Suppressor macrophage (primary cell): ENCODE results near the gene PARM1.
A peak's percentile ranks its signal among the peaks of the same experiment; 100 is the strongest.

ENCODE experiments used
- DNase-seq, 4 experiments: peaks; one replicate each; pipeline ENCODE4 v3.0.0-alpha.2; 2020 to 2022
- total RNA-seq, 17 experiments: gene quantifications; one replicate each; lab custom pipeline; 2026; ENCODE audit warnings: mixed read lengths in 6 of 17, inconsistent platforms in 3 of 17; lab: John Stamatoyannopoulos, UW

Gene PARM1
- 0.06 to 2.1 (median 0.37) reads per million in 17 experiments for total RNA-seq

GRCh38 chr4:74932832-74933561 lies at the start of gene PARM1:
PARM1 (plus strand) TSS chr4:74933116; CDS start chr4:74933328, 212 bp downstream.
- peak; percentile 77 to 89 (median 81) for DNase-seq

DNA sequence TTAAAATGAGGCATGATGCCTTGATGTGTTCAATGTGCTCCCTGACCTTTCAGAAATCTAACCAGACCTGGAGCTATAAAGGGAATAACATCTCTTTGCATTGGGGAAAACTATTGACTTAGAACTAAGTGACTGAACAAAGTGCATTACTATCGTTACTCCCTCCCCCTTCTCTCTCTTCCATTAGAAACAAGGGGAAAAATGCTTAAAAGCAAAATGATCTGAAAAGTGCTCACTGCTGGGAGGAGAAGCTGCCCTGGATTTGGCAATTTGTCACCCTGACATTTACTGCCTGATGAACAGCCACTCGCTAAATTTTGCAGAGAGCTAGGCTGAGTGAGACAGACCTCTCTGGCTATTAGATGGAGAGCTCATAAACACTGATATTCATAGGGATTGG lies 48.6 kb upstream of the PARM1 start:
- no peak for DNase-seq

- no peak for DNase-seq
Observed at GRCh38 chr4:74886484-74886883, 46.4 kb upstream of the PARM1 start.

- no peak for DNase-seq
Observed at GRCh38 chr4:74890341-74890740, 42.6 kb upstream of the PARM1 start.

GRCh38 chr4:74891037-74891436 lies 41.9 kb upstream of the PARM1 start:
- DNase-seq: no peak

DNA sequence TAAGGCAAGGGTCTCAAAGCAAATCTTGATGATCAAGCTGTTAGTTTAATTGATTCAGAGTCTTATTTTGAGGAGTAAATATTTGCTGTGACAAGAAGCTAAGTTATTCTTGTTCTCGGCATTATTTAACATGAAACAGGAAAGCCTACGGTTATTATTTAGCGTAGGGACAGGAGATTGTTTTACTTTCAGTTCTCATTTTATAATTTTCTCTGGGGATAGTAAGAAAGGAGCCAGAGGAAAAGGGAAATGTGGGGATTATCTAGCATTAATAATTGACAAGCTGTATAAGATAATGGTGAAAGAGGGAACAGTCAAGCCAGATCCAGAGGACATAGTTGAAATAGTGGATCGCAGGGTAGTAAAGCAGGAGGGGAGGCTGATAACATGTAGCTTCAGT lies 39.7 kb upstream of the PARM1 start:
- no peak for DNase-seq

GRCh38 chr4:74896595-74896994 lies 36.3 kb upstream of the PARM1 start:
- no peak for DNase-seq

GRCh38 chr4:74897386-74897785 lies 35.5 kb upstream of the PARM1 start:
- DNase-seq: no peak

DNA sequence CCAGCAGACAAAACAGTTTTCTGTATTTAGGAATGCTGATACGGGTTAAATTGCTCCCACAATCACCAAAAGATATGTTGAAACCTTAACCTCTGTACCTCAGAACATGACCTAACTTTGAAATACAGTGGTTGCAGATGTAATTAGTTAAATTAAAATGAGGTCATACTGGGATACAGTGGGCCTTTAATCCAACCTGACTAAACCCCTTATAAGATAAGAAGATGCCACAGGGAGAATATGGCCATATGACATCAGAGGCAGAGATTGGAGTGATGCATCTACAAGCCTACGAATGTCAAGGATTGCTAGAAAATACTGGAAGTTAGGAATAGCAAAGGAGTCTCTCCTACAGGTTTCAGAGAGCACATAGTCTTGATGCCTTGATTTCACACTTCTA lies 32.1 kb upstream of the PARM1 start:
- DNase-seq: no peak

- DNase-seq: no peak
Observed at GRCh38 chr4:74904509-74905065, 28.3 kb upstream of the PARM1 start.

GRCh38 chr4:74906771-74907170 lies 26.1 kb upstream of the PARM1 start:
- DNase-seq: no peak

GRCh38 chr4:74919783-74920182 lies 13.1 kb upstream of the PARM1 start:
- DNase-seq: no peak

- DNase-seq: no peak
Observed at GRCh38 chr4:74920704-74921103, 12.2 kb upstream of the PARM1 start.

- no peak for DNase-seq
Observed at GRCh38 chr4:74921490-74921889, 11.4 kb upstream of the PARM1 start.

GRCh38 chr4:74926007-74926406 lies 6.9 kb upstream of the PARM1 start:
- DNase-seq: no peak

DNA sequence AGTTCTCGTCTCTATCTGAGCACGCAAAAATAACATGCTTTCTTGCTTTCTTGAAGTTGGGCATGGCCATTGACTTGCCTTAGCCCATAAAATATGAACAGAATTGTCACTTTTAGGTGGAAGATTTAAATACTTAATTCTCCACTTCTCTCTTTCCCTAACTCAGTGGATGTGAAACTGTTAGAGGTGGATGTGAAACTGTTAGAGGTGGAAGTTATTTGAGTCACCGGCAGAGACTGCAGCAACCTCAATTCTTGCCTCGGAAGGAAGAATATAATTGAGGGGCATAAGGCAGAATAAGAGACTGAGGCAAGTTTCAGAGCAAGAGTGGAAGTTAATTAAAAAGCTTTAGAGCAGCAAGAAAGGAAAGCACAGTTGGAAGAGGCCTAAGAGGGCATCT lies 2.8 kb upstream of the PARM1 start:
- peak in 2 of 4 experiments; percentile 2 to 30 for DNase-seq

DNA sequence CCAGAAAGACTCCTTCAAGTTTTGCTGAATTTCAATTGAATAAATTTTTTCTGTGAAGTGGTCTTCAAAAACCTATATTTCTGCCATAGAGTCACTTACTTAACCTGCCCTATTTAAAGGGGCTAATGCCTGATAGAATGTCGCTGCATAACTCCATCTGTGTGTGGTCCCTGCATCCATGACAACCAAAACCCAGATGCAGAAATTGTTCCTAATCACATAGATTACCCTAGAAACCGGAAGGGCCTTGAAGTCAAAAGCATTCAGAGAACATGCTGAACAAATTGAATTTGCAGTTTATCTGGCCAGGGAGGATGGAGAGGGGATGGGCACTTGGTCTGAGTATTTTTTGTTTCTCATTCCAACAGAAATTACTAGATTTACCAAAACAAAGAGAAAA lies 1.5 kb upstream of the PARM1 start:
- no peak for DNase-seq

DNA sequence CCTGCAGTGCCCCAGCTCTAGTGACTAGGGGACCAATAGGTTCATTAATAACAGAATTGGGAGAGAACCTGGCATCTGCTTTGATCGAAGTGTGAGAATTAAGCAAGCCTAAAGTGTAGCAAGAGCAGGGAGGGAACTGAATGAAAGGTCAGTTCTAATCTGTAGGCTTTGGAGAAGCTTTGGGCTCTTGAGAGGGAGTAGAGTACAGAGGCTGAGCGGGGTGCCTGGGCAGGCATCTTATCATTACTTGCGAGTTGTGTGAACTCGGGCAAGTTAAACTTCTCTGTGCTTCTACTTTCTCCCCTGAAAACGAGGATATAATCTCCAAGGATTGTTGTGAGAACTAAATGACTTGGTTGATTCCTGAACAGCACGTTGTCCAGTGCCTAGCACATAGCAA lies 906 bp upstream of the PARM1 start:
- peak in 1 of 4 experiments; percentile 9 for DNase-seq

DNA sequence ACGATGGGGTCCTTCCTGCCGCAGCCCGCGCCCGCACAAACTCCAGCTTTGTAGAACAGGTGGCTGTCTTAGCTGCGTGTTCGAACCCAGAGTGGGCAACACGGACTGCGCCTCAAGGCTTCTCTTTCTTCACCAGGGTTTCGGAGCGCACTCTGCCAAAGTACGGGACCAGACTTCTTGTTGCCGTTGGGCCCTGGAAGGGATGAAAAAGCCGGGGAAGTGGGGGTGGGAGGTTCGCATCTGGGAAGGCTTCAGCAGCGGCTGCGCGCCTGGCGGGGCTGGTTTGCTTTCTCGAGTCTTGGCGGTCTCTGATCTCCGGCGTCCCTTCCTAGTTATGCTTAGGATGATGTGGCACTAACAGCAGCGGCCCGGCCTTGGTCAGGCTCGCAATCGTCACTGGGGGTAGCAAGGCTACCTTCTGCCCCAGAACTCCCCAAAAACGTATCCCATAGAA lies 673 bp downstream of the PARM1 start:
- DNase-seq: peak in 3 of 4 experiments; percentile 5 to 6 (median 6)

- DNase-seq: peak in 2 of 4 experiments; percentile 11 to 24
Observed at GRCh38 chr4:74934016-74934831, 1.3 kb downstream of the PARM1 start.

GRCh38 chr4:74934888-74935287 lies 2.0 kb downstream of the PARM1 start:
- DNase-seq: no peak

DNA sequence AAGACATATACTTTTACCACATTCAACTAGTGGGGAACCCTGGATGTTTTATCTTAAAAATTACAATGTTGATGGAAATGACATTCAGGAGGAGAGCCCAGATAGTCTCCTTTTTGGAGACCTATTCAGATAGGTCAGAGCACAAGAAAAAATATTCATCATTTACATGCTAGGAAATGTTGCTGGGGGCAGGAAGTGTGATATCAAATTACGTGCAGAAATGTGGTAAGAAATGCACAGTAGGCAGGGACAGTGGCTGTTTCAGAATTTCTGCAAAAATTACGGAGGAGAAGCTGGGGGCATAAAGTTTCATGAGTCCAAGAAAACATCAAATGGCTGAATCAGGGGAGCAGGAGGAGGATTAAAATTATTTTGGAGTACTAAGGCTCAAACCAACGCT lies 8.2 kb downstream of the PARM1 start:
- no peak for DNase-seq

GRCh38 chr4:74942251-74942917 lies 9.5 kb downstream of the PARM1 start:
- DNase-seq: no peak
